H9 (cell line): ENCODE results near the gene NDNF. TPM values are rescaled to one million over a fixed set of nuclear protein-coding genes. Genes with fewer than 3 reads are reported as not detected.

Experiments
- DNase-seq: peaks from one replicate; pipeline ENCODE4 v3.0.0-alpha.2; 2017
- H2AFZ ChIP-seq: one replicate; pipeline ENCODE4 v1.6.1; 2013; ENCODE audit warnings: mild to moderate bottlenecking, low read length, control low read depth, moderate library complexity
- H2AK5ac ChIP-seq: 2 replicates; pipeline ENCODE4 v1.6.1; 2013; ENCODE audit warnings: low read length, control low read depth, mixed read lengths; ENCODE audit not compliant: insufficient read length
- H2BK120ac ChIP-seq: one replicate; pipeline ENCODE4 v1.6.1; 2013; ENCODE audit warnings: low read depth, mild to moderate bottlenecking, low read length, control low read depth, inconsistent platforms; ENCODE audit not compliant: poor library complexity, severe bottlenecking
- H2BK12ac ChIP-seq: 2 replicates; pipeline ENCODE4 v1.6.1; 2013; ENCODE audit warnings: low read length, control low read depth, mixed read lengths, low read depth; ENCODE audit not compliant: insufficient read length
- H2BK15ac ChIP-seq: 2 replicates; pipeline ENCODE4 v1.6.1; 2013; ENCODE audit warnings: low read depth, low read length, control low read depth
- H2BK20ac ChIP-seq: one replicate; pipeline ENCODE4 v1.6.1; 2013; ENCODE audit warnings: low read depth, mild to moderate bottlenecking, low read length, control low read depth, inconsistent platforms; ENCODE audit not compliant: poor library complexity, severe bottlenecking
- H2BK5ac ChIP-seq: 2 replicates; pipeline ENCODE4 v1.6.1; 2013; ENCODE audit warnings: low read length, control low read depth, mixed read lengths; ENCODE audit not compliant: insufficient read length
- H3K14ac ChIP-seq: 2 replicates; pipeline ENCODE4 v1.6.1; 2013; ENCODE audit warnings: low read length, control low read depth; ENCODE audit not compliant: insufficient read depth
- H3K18ac ChIP-seq: 2 replicates; pipeline ENCODE4 v1.6.1; 2013; ENCODE audit warnings: low read depth, mild to moderate bottlenecking, mixed read lengths, low read length, control low read depth; ENCODE audit not compliant: insufficient read length
- H3K23ac ChIP-seq: 2 replicates; pipeline ENCODE4 v1.6.1; 2013; ENCODE audit warnings: low read length, control low read depth, mixed read lengths, low read depth; ENCODE audit not compliant: insufficient read length
- H3K23me2 ChIP-seq: 2 replicates; pipeline ENCODE4 v1.6.1; 2013; ENCODE audit warnings: low read depth, mild to moderate bottlenecking, mixed read lengths, low read length, control low read depth; ENCODE audit not compliant: insufficient read length, poor library complexity, severe bottlenecking
- H3K27ac ChIP-seq: 2 replicates; pipeline ENCODE4 v1.5.1; 2013; ENCODE audit warnings: low read length, control low read depth, mixed read lengths, low read depth; ENCODE audit not compliant: insufficient read length
- H3K27me3 ChIP-seq: 2 replicates; pipeline ENCODE4 v1.6.1; 2013; ENCODE audit warnings: low read length, control low read depth, inconsistent platforms; ENCODE audit not compliant: insufficient read depth
- H3K4ac ChIP-seq: 2 replicates; pipeline ENCODE4 v1.6.1; 2013; ENCODE audit warnings: low read depth, mild to moderate bottlenecking, control low read depth, inconsistent platforms, low read length, moderate library complexity
- H3K4me1 ChIP-seq: 2 replicates; pipeline ENCODE4 v1.6.1; 2013; ENCODE audit warnings: low read length, control low read depth, inconsistent platforms; ENCODE audit not compliant: insufficient read depth
- H3K4me2 ChIP-seq: 2 replicates; pipeline ENCODE4 v1.6.1; 2013; ENCODE audit warnings: low read length, control low read depth, mixed read lengths; ENCODE audit not compliant: insufficient read length, insufficient read depth
- H3K56ac ChIP-seq: 2 replicates; pipeline ENCODE4 v1.6.1; 2013; ENCODE audit warnings: low read depth, mild to moderate bottlenecking, mixed read lengths, low read length, control low read depth; ENCODE audit not compliant: insufficient read length
- H3K79me1 ChIP-seq: 2 replicates; pipeline ENCODE4 v1.6.1; 2013; ENCODE audit warnings: low read depth, mild to moderate bottlenecking, moderate library complexity, low read length, control low read depth, inconsistent platforms; ENCODE audit not compliant: insufficient read depth, poor library complexity, severe bottlenecking
- H3K79me2 ChIP-seq: 2 replicates; pipeline ENCODE4 v1.6.1; 2013; ENCODE audit warnings: low read length, control low read depth, inconsistent platforms; ENCODE audit not compliant: insufficient read depth
- H3K9ac ChIP-seq: 2 replicates; pipeline ENCODE4 v1.6.1; 2013; ENCODE audit warnings: low read length, control low read depth, mixed read lengths; ENCODE audit not compliant: insufficient read length; ENCODE audit errors: extremely low read depth
- H3K9me3 ChIP-seq: one replicate; pipeline ENCODE4 v1.6.1; 2013; ENCODE audit warnings: low read depth, low read length, inconsistent platforms; ENCODE audit not compliant: control insufficient read depth
- H3T11ph ChIP-seq: one replicate; pipeline ENCODE4 v1.6.1; 2013; ENCODE audit warnings: mild to moderate bottlenecking, low read length, control low read depth, inconsistent platforms
- H4K20me1 ChIP-seq: one replicate; pipeline ENCODE4 v1.6.1; 2013; ENCODE audit not compliant: control insufficient read depth, insufficient read length, insufficient read depth
- H4K5ac ChIP-seq: 2 replicates; pipeline ENCODE4 v1.6.1; 2013; ENCODE audit warnings: low read depth, mild to moderate bottlenecking, mixed read lengths, low read length, control low read depth; ENCODE audit not compliant: insufficient read length
- H4K8ac ChIP-seq: replicated peaks from 2 replicates; pipeline ENCODE4 v1.6.1; 2013; ENCODE audit warnings: low read length, control low read depth, mixed read lengths, low read depth; ENCODE audit not compliant: insufficient read length
- H4K91ac ChIP-seq: 2 replicates; pipeline ENCODE4 v1.6.1; 2013; ENCODE audit warnings: low read depth, mild to moderate bottlenecking, moderate library complexity, mixed read lengths, low read length, control low read depth; ENCODE audit not compliant: insufficient read length
- H3K27ac Mint-ChIP-seq, 3 experiments: 2 replicates in 2 of 3; 3 replicates in 1 of 3; pipeline ENCODE4 v1.8.0; 2020 to 2021; ENCODE audit warnings: mixed read lengths in 3 of 3, mild to moderate bottlenecking in 1 of 3, moderate library complexity in 1 of 3
- H3K27me3 Mint-ChIP-seq: 2 replicates; pipeline ENCODE4 v1.8.0; 2021; ENCODE audit warnings: low read depth, mild to moderate bottlenecking, moderate library complexity, mixed read lengths
- H3K36me3 Mint-ChIP-seq, 3 experiments: 2 replicates in 2 of 3; 3 replicates in 1 of 3; pipeline ENCODE4 v1.8.0; 2020 to 2021; ENCODE audit warnings: low read depth in 3 of 3, mixed read lengths in 3 of 3; ENCODE audit not compliant: insufficient read depth in 1 of 3
- H3K4me1 Mint-ChIP-seq, 2 experiments: 2 replicates each; pipeline ENCODE4 v1.8.0; 2020; ENCODE audit warnings: mixed read lengths in 2 of 2
- H3K4me3 Mint-ChIP-seq, 2 experiments: 2 replicates in 1 of 2; 3 replicates in 1 of 2; pipeline ENCODE4 v1.8.0; 2020 to 2021; ENCODE audit warnings: mild to moderate bottlenecking in 2 of 2, mixed read lengths in 2 of 2, moderate library complexity in 1 of 2
- H3K9me3 Mint-ChIP-seq, 2 experiments: 2 replicates in 1 of 2; 3 replicates in 1 of 2; pipeline ENCODE4 v1.8.0; 2020; ENCODE audit warnings: mild to moderate bottlenecking in 2 of 2, mixed read lengths in 2 of 2, moderate library complexity in 1 of 2
- WGBS: extraction: QIAGEN DNeasy Blood & Tissue Kit; methylation state at CpG from one replicate; pipeline ENCODE4 v1.1.7; 2013; ENCODE audit warnings: missing lambda C conversion rate, low lambda C conversion rate, mixed read lengths; ENCODE audit not compliant: insufficient read length; ENCODE audit errors: extremely low coverage; 5-methylcytosine and 5-hydroxymethylcytosine counted together
- total RNA-seq: library from RNA; stranded (reverse); gene quantifications from 2 replicates; pipeline ENCODE4 v1.2.1, GENCODE V29; 2021
- TF ChIP-seq, protein P1 (sequence below): fragments of 200-600 bp; sonication (generic); conservative IDR thresholded peaks from 3 replicates; pipeline ENCODE4 v1.8.0; 2021; ENCODE audit warnings: antibody characterized with exemption, mild to moderate bottlenecking

NDNF gene
- total RNA-seq, 1 experiment from 2014 or later: 0.17 TPM

DNA sequence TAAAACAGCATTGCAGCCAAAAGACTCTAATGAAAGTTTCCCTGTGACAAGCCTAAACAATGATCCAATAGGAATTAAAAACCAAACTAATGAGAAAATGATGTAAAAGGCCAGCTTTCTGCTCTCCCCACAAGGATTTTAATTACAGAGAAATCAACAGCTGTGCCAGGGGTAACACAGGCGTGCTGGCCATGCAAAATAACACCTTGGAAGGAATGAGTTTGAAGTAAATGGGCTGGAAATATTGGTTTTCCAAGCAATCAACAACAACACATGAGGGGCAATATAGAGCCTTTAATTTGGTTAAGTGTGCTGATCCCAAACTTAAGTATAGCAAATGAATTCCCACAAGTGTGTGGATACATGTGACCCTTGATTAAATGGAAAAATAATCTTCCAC lies 56.9 kb downstream of the NDNF start:
- H3K27me3 Mint-ChIP-seq: no peaks in the 10 kb centered on the region
- no peak overlapping the region for H2BK5ac ChIP-seq
- TF ChIP-seq, protein P1, sequence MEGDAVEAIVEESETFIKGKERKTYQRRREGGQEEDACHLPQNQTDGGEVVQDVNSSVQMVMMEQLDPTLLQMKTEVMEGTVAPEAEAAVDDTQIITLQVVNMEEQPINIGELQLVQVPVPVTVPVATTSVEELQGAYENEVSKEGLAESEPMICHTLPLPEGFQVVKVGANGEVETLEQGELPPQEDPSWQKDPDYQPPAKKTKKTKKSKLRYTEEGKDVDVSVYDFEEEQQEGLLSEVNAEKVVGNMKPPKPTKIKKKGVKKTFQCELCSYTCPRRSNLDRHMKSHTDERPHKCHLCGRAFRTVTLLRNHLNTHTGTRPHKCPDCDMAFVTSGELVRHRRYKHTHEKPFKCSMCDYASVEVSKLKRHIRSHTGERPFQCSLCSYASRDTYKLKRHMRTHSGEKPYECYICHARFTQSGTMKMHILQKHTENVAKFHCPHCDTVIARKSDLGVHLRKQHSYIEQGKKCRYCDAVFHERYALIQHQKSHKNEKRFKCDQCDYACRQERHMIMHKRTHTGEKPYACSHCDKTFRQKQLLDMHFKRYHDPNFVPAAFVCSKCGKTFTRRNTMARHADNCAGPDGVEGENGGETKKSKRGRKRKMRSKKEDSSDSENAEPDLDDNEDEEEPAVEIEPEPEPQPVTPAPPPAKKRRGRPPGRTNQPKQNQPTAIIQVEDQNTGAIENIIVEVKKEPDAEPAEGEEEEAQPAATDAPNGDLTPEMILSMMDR: no peak
- H3K56ac ChIP-seq: no peak overlapping the region
- no peaks in the 10 kb centered on the region for H3K79me1 ChIP-seq
- no peak overlapping the region for H3K4me2 ChIP-seq
- H2BK20ac ChIP-seq: no peak overlapping the region
- no peaks in the 10 kb centered on the region for H3K36me3 Mint-ChIP-seq
- no peak overlapping the region for H3K14ac ChIP-seq
- H3K23ac ChIP-seq: no peak overlapping the region
- no peak overlapping the region for H3K4me3 Mint-ChIP-seq
- H3K18ac ChIP-seq: no peak overlapping the region
- WGBS: no CpG with 5 or more reads among the region's 1 CpG
- DNase-seq: no peak
- H3K9ac ChIP-seq: no peak overlapping the region
- H2BK120ac ChIP-seq: no peak overlapping the region
- no peak overlapping the region for H2AFZ ChIP-seq
- no peak overlapping the region for H3K4ac ChIP-seq
- no peak overlapping the region for H4K5ac ChIP-seq
- H2BK15ac ChIP-seq: no peak overlapping the region
- no peak overlapping the region for H2BK12ac ChIP-seq
- H3T11ph ChIP-seq: no peak overlapping the region
- no peaks in the 10 kb centered on the region for H3K79me2 ChIP-seq
- H4K8ac ChIP-seq: no peak overlapping the region
- H3K27ac ChIP-seq: no peak overlapping the region
- no peaks in the 10 kb centered on the region for H3K27me3 ChIP-seq
- H2AK5ac ChIP-seq: no peak overlapping the region
- H3K9me3 ChIP-seq: no peaks in the 10 kb centered on the region
- no peak overlapping the region for H3K27ac Mint-ChIP-seq
- H3K4me1 Mint-ChIP-seq: peaks cover 27 to 28% of the 10 kb centered on the region in 2 experiments
- H3K23me2 ChIP-seq: no peaks in the 10 kb centered on the region
- no peaks in the 10 kb centered on the region for H3K9me3 Mint-ChIP-seq
- H4K91ac ChIP-seq: no peak overlapping the region
- no peaks in the 10 kb centered on the region for H3K4me1 ChIP-seq
- no peaks in the 10 kb centered on the region for H4K20me1 ChIP-seq
